Hematopoietic multipotent progenitor cell treated with erythropoietin and hydrocortisone succinate and interleukin-3 and kit ligand, for 8 days (in vitro differentiated cells): ENCODE data around the gene SERPINI1.
A peak's percentile ranks its signal among the peaks of the same experiment; 100 is the strongest.
"Not testable (repeated sequence)": the region's sequence is repeated elsewhere in the genome, so short reads cannot be mapped to it uniquely, and the experiment has no call there.

Experiments used
- DNase-seq: peaks from one replicate; pipeline ENCODE4 v3.0.0-alpha.2; 2015

The SERPINI1 gene

GRCh38 chr3:167810236-167810635 lies 74.7 kb downstream of the SERPINI1 start:
- DNase-seq, result no peak

DNA sequence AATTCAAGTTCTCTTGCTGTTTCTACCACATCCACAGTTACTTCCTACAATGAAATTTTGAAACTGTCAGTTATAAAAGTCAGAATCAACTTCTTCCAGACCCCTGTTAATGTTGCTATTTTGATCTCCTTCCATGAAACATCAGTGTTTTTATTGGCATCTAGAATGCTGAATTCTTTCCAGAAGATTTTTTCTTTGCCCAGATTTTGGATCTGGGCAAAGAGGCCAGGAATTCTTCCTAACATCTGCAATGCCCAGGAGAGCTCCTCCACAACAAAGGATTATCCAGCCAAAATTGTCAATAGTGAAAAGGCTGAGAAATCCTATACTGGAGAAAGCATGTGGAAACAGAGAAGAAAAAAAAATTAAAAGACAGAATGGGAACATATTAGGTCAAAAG lies 75.5 kb downstream of the SERPINI1 start:
- no peak for DNase-seq

DNA sequence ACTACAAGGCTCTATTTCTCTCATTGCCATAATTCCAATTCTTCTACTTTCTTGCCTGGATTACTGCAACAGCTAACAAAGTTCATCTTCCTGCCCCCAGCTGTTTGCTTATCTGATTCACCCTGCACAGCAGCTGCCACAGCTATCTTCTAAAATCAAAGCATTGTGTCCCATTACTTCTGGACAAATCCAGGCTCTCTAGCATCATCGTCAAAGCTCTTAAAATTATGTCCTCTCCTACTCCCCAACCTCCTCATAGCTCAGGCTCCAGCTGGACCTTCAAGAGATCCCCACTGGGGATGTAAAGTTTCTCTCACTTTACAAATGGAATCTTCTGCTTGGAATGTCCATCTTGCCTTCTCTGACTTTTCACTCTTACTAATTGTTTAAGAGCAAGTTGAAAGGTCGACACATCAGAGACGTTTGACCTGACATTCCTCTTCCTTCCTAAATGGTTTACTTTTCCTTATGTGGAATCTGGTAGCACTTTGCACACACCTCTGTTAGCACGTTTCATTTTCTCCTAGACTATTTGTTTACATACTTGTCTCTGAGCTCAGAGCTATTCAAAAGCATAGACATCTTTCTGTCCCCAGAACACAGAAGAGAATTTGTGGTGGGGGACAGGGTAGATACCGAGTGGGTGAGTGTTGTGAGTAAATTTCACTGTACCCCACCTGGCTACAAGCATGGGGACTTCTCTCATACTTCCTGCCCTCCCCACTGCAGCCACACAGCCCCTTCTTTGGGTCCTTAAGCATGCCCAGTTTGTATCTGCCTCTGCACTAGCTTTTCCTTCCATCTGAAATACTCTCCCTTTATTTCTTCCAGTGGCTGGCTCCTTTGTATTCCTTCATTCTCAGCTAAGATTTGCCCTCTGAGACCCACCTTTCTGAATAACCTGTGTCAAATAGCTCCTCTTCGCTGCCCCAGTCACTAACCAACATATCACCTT lies 77.9 kb downstream of the SERPINI1 start:
- no peak for DNase-seq

- no peak for DNase-seq
Measured at GRCh38 chr3:167814441-167814951, 79.0 kb downstream of the SERPINI1 start.

- DNase-seq, result no peak
Measured at GRCh38 chr3:167816953-167817352, 81.4 kb downstream of the SERPINI1 start.

DNA sequence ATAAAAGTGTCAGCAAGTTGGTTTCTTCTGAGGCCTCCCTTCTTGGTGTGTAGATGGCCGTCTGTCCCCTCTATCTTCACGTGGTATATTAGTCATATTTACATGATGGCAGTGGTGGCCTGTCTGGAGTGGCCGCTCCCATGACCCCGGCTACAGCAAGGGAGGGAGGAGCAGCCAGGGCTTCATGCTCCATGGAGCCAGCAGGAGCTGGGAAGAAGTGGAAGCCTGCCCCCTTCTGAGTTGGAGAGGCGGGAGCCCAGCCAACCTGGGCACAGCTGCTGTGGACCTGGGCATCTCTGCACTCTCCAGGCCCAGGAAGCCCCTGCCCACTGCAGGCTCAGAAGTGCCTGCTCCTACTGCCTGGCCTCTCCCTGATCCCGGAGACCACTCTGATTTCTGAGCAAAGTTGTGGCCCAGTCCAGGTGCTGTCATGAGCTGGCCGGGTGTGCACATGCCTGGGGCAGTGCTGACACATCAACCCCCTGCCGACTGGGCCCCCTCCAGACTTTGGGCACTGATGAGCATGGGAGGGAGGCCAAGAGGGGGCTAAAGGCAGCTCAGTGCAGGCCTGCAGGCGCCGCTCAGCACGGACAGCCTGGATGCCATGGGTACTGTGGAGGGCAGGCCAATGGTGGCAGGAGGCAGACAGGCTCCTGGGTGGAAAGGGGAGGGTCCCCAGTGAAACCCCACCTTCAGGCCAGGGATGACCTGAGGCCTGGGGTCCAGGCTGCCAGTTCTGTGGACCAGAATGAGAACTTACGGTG lies 84.8 kb downstream of the SERPINI1 start:
- DNase-seq, result no peak

DNA sequence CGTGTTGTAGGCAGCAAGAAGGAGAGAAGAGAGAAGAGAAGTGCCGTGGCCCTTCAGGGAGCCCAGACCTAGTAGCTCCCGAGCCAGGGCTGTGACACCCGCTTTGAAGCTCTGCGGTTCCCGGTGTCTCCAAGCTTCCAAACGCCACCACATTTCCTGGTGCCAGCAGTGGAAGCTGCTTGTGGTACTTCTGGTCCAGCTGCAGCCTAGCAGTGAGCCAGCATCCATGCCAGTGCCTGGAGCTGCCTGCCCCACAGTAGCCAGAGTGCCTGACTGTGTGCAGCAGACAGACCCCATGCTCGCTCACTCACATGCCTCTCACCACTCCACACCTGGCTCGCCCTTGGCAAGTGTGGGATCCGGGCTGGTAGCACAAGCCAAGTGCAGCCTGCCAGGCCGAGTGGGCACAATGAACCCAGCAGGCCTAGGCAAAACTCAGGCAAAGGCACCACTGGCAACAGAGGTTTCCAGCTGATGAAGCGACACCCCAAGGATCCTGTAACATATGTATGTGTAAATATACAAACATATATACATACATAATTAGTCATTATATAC lies 85.8 kb downstream of the SERPINI1 start:
- DNase-seq, result no peak

- no peak for DNase-seq
Measured at GRCh38 chr3:167823738-167824137, 88.2 kb downstream of the SERPINI1 start.

DNA sequence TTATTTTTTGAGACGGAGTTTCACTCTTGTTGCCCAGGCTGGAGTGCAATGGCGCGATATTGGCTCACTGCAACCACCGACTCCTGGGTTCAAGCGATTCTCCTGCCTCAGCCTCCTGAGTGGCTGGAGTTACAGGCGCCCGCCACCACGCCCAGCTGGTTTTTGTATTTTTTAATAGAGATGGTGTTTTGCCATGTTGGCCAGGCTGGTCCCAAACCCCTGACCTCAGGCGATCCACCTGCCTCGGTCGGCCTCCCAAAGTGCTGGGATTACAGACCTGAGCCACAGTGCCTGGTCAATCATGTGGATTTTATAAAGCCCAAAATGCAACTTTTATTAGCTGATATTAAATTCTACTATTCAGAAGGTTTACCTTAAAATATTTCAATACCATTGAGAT lies 92.1 kb downstream of the SERPINI1 start:
- DNase-seq, result not testable (repeated sequence)

- no peak for DNase-seq
Measured at GRCh38 chr3:167829071-167829470, 93.5 kb downstream of the SERPINI1 start.

DNA sequence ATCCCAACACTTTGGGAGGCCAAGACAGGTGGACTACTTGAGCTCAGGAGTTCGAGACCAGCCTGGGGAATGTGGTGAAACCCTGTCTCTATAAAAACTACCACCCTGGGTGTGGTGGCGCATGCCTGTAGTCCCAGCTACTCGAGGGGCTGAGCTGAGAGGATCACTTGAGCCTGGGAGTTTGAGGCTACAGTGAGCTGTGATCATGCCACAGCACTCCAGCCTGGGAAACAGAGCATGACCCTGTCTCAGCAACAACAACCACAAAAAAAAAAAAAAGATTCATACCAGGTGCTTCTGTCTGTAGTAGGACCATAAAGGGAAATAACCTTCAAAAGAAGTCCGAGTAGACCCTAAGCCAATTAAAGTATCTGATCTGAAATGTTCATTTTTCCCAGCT lies 94.5 kb downstream of the SERPINI1 start:
- DNase-seq, result no peak

GRCh38 chr3:167835359-167835758 lies 99.8 kb downstream of the SERPINI1 start:
- DNase-seq, result no peak

DNA sequence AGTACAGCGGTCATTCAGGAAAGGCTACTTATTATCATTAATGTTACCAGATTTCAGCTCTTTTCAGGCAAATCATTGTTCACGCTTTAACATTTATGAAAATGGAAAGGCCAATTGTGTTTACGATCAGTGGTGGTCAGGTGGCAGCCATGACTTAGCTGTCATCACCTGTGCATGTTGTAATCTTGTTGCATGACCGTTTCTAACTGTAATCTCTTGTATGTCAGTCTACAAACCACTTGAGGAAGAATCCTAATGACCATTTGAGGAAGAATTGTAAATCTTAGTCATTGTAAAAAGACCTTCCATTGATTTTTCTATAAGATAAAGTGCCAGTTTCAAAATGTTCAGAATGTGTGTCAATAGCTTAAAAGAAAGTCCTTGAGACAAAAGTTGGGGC lies 100.4 kb downstream of the SERPINI1 start:
- DNase-seq, result no peak

GRCh38 chr3:167837466-167837865 lies 101.9 kb downstream of the SERPINI1 start:
- peak; percentile 20 for DNase-seq

- no peak for DNase-seq
Measured at GRCh38 chr3:167839460-167840134, 104.1 kb downstream of the SERPINI1 start.

- DNase-seq, result no peak
Measured at GRCh38 chr3:167840247-167840646, 104.7 kb downstream of the SERPINI1 start.

DNA sequence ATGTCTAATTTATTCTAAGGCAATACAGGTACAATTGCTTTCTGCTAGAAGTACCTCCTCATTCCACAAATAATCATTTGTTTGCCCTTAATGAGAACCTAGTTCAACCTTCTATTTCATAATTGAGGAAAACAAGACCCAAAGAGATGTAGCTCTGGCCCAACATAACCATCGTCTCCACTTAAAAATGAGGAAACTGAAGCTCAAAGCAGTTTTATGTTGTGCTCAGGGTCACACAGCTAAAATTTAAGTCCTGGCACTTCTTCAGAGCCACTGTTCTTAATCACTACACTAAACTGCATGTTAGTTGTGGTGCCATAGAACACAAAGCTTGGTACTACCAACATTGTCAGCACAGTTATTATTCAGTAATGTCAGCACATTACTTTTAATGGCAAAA lies 108.0 kb downstream of the SERPINI1 start:
- DNase-seq, result no peak

GRCh38 chr3:167843886-167844285 lies 108.4 kb downstream of the SERPINI1 start:
- DNase-seq, result no peak

DNA sequence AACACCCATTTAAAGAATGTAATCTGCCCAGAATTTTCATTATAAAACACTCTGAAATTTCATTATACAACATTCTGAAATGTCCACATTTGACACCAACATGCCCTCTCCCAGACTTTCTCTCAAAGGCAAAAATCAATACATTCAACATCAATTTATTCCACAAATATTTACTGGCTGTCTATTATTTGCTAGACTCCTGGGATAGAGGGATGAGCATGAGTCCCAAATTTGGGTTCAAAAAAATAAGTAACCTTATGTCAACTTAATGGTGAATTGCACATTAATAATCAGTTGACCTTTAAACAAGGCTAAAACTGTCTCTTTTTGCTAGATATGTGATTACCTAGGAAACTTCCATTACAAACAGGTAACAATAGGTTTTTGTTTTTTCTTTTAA lies 109.0 kb downstream of the SERPINI1 start:
- DNase-seq, result no peak

GRCh38 chr3:167851171-167851570 lies 115.7 kb downstream of the SERPINI1 start:
- no peak for DNase-seq

DNA sequence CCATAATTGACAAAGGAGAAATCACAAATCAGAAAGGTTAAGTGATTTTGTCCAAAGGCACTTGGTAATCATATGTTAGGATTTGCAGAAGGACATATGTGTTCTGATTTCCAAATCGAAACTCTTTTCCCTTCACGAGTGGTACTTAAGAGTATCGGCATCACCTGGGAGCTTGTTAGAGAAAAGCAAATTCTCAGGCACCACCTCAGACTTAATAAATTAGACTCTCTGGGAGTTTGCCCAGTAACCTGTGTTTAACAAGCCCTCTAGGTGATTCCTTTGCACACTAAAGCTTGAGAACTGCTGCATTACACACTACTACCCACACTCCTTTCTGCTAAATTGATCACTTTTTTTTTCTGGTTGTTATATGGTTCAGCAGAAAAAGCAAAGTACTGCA lies 116.2 kb downstream of the SERPINI1 start:
- no peak for DNase-seq

GRCh38 chr3:167852216-167852615 lies 116.7 kb downstream of the SERPINI1 start:
- DNase-seq, result no peak

DNA sequence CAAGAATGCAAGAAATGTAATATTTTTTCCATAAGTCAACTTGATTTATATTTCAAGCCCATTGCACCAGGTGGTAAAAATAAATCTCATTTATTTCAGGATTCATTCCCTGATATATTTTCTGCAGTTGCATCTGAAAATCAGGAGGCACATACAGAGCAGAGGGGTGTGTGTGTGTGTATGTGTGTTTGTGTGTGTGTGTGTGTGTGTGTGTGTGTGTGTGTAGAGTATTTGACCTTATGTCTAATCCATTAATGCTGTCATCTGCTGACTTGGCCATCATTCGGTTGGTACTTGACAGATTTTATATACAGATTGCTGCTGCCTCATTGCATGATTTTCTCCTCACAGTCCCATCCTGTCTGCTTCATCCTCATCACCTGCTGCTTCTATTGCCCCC lies 118.5 kb downstream of the SERPINI1 start:
- DNase-seq, result no peak
